ENCODE data around the gene COL6A5.

DNA sequence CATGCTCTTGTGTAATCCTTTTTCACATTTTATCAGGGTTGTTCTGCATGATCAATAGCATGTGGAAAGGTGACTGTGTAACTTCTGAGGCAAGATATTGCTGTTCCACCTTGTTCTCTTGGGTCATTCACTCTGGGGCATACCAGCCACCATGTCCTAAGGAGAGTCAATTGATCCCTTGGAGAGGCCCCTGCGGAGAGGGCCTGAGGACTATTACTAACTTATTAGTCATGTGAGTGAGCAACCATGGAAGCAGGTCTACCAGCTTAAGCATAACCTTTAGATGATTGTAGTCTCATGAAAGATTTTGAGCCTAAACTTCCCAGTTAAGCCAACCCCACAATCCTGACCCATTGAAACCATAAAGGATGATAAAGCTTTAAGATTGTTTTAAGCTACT is 22.0 kb upstream of the COL6A5 start:
- TF ChIP-seq ZNF274 (IDR thresholded peaks at IDR 0.05; ENCODE audit: low read depth, low read length) (no peak), SUZ12 (IDR thresholded peaks at IDR 0.05; ENCODE audit: extremely low read depth, insufficient read depth, insufficient read length) (no peak)

Measured in NT2/D1 (cell line).